Measurements from ENCODE around the gene TSPAN31. TPM values are rescaled to one million over a fixed set of nuclear protein-coding genes. Genes with fewer than 3 reads are reported as not detected.

The TSPAN31 gene
- total RNA-seq, 2 experiments from 2014 or later, result 12.9 to 13.3 TPM

- DNase-seq (no peak), ATAC-seq (no peak)
- ChIA-PET CTCF (no interaction called here), POLR2A (interaction anchor here (1.7 to 2.0 kb wide), 2 partner anchors 10 to 16 kb away, joined by 4 to 5 read pairs; no protein-coding TSS in a partner anchor)
- peaks cover 74% of the 10 kb centered on the region for H3K36me3 Mint-ChIP-seq (ENCODE audit: low read depth)
- H3K27ac Mint-ChIP-seq, result no peak overlapping the region
- H3K27me3 Mint-ChIP-seq (ENCODE audit: low read depth), result no peaks in the 10 kb centered on the region
- no peaks in the 10 kb centered on the region for H3K9me3 Mint-ChIP-seq (ENCODE audit: insufficient read depth)
- no peak overlapping the region for H3K4me3 Mint-ChIP-seq
- H3K4me1 Mint-ChIP-seq (ENCODE audit: low read depth), result peaks cover 9% of the 10 kb centered on the region
These were observed 12.6 kb upstream of the TSPAN31 start for GRCh38 chr12:57732270-57732669.

- no peak overlapping the region for H3K4me3 Mint-ChIP-seq
- no peak overlapping the region for H3K27ac Mint-ChIP-seq
- DNase-seq (no peak), ATAC-seq (no peak)
- peaks cover 8% of the 10 kb centered on the region for H3K4me1 Mint-ChIP-seq (ENCODE audit: low read depth)
- H3K36me3 Mint-ChIP-seq (ENCODE audit: low read depth), result peaks cover 69% of the 10 kb centered on the region
- no peaks in the 10 kb centered on the region for H3K27me3 Mint-ChIP-seq (ENCODE audit: low read depth)
- H3K9me3 Mint-ChIP-seq (ENCODE audit: insufficient read depth), result no peaks in the 10 kb centered on the region
- ChIA-PET CTCF (interaction anchor here (0.6 kb wide), 1 partner anchor 281 kb away, joined by 3 read pairs; no protein-coding TSS in a partner anchor), POLR2A (interaction anchor here (1.7 to 2.0 kb wide), 2 partner anchors 10 to 16 kb away, joined by 4 to 5 read pairs; no protein-coding TSS in a partner anchor)
These were observed 11.9 kb upstream of the TSPAN31 start for GRCh38 chr12:57732726-57733593.

GRCh38 chr12:57733928-57734327, 10.9 kb upstream of the TSPAN31 start:
- POLR2A ChIA-PET, result interaction anchor here (1.2 to 2.0 kb wide), 3 partner anchors 11 to 17 kb away, joined by 4 to 5 read pairs (median 4); no protein-coding TSS in a partner anchor
- no peak overlapping the region for H3K4me3 Mint-ChIP-seq
- peaks cover 63% of the 10 kb centered on the region for H3K36me3 Mint-ChIP-seq (ENCODE audit: low read depth)

GRCh38 chr12:57734591-57734990, 10.2 kb upstream of the TSPAN31 start:
- Mint-ChIP-seq H3K4me3 (no peak overlapping the region), H3K4me1 (ENCODE audit: low read depth) (peaks cover 16% of the 10 kb centered on the region), H3K9me3 (ENCODE audit: insufficient read depth) (no peaks in the 10 kb centered on the region), H3K36me3 (ENCODE audit: low read depth) (peaks cover 65% of the 10 kb centered on the region), H3K27ac (no peak overlapping the region), H3K27me3 (ENCODE audit: low read depth) (no peaks in the 10 kb centered on the region)
- ChIA-PET POLR2A (interaction anchor here (1.2 kb wide), 1 partner anchor 15 kb away, joined by 4 read pairs; no protein-coding TSS in a partner anchor), CTCF (no interaction called here)
- ATAC-seq (no peak), DNase-seq (no peak)

More at GRCh38 chr12:57733928-57734327, 10.9 kb upstream of the TSPAN31 start:
- DNase-seq (no peak), ATAC-seq (no peak)
- H3K9me3 Mint-ChIP-seq (ENCODE audit: insufficient read depth), result no peaks in the 10 kb centered on the region
- H3K27ac Mint-ChIP-seq, result peak overlapping the region; percentile 30
- H3K27me3 Mint-ChIP-seq (ENCODE audit: low read depth), result no peaks in the 10 kb centered on the region
- CTCF ChIA-PET, result no interaction called here
- peaks cover 9% of the 10 kb centered on the region for H3K4me1 Mint-ChIP-seq (ENCODE audit: low read depth)

- Mint-ChIP-seq H3K4me3 (no peak overlapping the region), H3K27me3 (ENCODE audit: low read depth) (no peaks in the 10 kb centered on the region), H3K27ac (no peak overlapping the region), H3K9me3 (ENCODE audit: insufficient read depth) (no peaks in the 10 kb centered on the region), H3K4me1 (ENCODE audit: low read depth) (peaks cover 22% of the 10 kb centered on the region), H3K36me3 (ENCODE audit: low read depth) (peaks cover 63% of the 10 kb centered on the region)
- ATAC-seq (no peak), DNase-seq (no peak)
- POLR2A ChIA-PET, result no interaction called here
- CTCF ChIA-PET, result no interaction called here
These were observed 9.5 kb upstream of the TSPAN31 start for GRCh38 chr12:57735198-57735855.

GRCh38 chr12:57735952-57736740, 8.7 kb upstream of the TSPAN31 start:
- ChIA-PET POLR2A (no interaction called here), CTCF (no interaction called here)
- ATAC-seq (no peak), DNase-seq (no peak)
- H3K9me3 Mint-ChIP-seq (ENCODE audit: insufficient read depth), result no peaks in the 10 kb centered on the region
- peaks cover 63% of the 10 kb centered on the region for H3K36me3 Mint-ChIP-seq (ENCODE audit: low read depth)
- H3K27ac Mint-ChIP-seq, result no peak overlapping the region
- H3K4me3 Mint-ChIP-seq, result no peak overlapping the region
- H3K27me3 Mint-ChIP-seq (ENCODE audit: low read depth), result no peaks in the 10 kb centered on the region
- peaks cover 28% of the 10 kb centered on the region for H3K4me1 Mint-ChIP-seq (ENCODE audit: low read depth)

- DNase-seq (no peak), ATAC-seq (no peak)
- no peaks in the 10 kb centered on the region for H3K27me3 Mint-ChIP-seq (ENCODE audit: low read depth)
- peaks cover 60% of the 10 kb centered on the region for H3K36me3 Mint-ChIP-seq (ENCODE audit: low read depth)
- peaks cover 28% of the 10 kb centered on the region for H3K4me1 Mint-ChIP-seq (ENCODE audit: low read depth)
- POLR2A ChIA-PET, result no interaction called here
- H3K4me3 Mint-ChIP-seq, result no peak overlapping the region
- H3K9me3 Mint-ChIP-seq (ENCODE audit: insufficient read depth), result no peaks in the 10 kb centered on the region
- no peak overlapping the region for H3K27ac Mint-ChIP-seq
- CTCF ChIA-PET, result no interaction called here
These were observed 7.9 kb upstream of the TSPAN31 start for GRCh38 chr12:57736741-57737466.

- CTCF ChIA-PET, result no interaction called here
- ATAC-seq, result no peak
- Mint-ChIP-seq H3K4me1 (ENCODE audit: low read depth) (peaks cover 33% of the 10 kb centered on the region), H3K27me3 (ENCODE audit: low read depth) (no peaks in the 10 kb centered on the region), H3K4me3 (no peak overlapping the region), H3K9me3 (ENCODE audit: insufficient read depth) (no peaks in the 10 kb centered on the region), H3K36me3 (ENCODE audit: low read depth) (peaks cover 52% of the 10 kb centered on the region), H3K27ac (no peak overlapping the region)
- DNase-seq, result no peak
- POLR2A ChIA-PET, result no interaction called here
These were observed 7.1 kb upstream of the TSPAN31 start for GRCh38 chr12:57737467-57738460.

- Mint-ChIP-seq H3K9me3 (ENCODE audit: insufficient read depth) (no peaks in the 10 kb centered on the region), H3K36me3 (ENCODE audit: low read depth) (peaks cover 48% of the 10 kb centered on the region), H3K4me1 (ENCODE audit: low read depth) (peaks cover 41% of the 10 kb centered on the region), H3K27ac (peak within 1 kb of the TSS; percentile 74), H3K4me3 (peak within 1 kb of the TSS; percentile 64), H3K27me3 (ENCODE audit: low read depth) (no peaks in the 10 kb centered on the region)
- ATAC-seq (no peak), DNase-seq (no peak)
- POLR2A ChIA-PET, result no interaction called here
- CTCF ChIA-PET, result no interaction called here
These were observed 6.1 kb upstream of the TSPAN31 start, which contains the start of gene AGAP2 for GRCh38 chr12:57738661-57739237. AGAP2 (minus strand) TSS chr12:57738742; CDS start chr12:57738246, 496 bp downstream.

GRCh38 chr12:57739387-57739786, 5.5 kb upstream of the TSPAN31 start:
- no peaks in the 10 kb centered on the region for H3K9me3 Mint-ChIP-seq (ENCODE audit: insufficient read depth)
- POLR2A ChIA-PET, result no interaction called here
- H3K27me3 Mint-ChIP-seq (ENCODE audit: low read depth), result no peaks in the 10 kb centered on the region
- CTCF ChIA-PET, result interaction anchor here (2.5 to 3.7 kb wide), 2 partner anchors 17 to 156 kb away, joined by 21 to 26 read pairs; no protein-coding TSS in a partner anchor
- no peak for DNase-seq
- peak overlapping the region; percentile 74 for H3K27ac Mint-ChIP-seq
- H3K4me3 Mint-ChIP-seq, result peak overlapping the region; percentile 64
- peaks cover 47% of the 10 kb centered on the region for H3K4me1 Mint-ChIP-seq (ENCODE audit: low read depth)
- peaks cover 43% of the 10 kb centered on the region for H3K36me3 Mint-ChIP-seq (ENCODE audit: low read depth)
- ATAC-seq, result no peak
